Measurements from ENCODE around the gene UTP14A. TPM values are rescaled to one million over a fixed set of nuclear protein-coding genes. Genes with fewer than 3 reads are reported as not detected.

The UTP14A gene
- total RNA-seq, 2 experiments from 2014 or later, result 8.8 to 9.8 TPM

DNA sequence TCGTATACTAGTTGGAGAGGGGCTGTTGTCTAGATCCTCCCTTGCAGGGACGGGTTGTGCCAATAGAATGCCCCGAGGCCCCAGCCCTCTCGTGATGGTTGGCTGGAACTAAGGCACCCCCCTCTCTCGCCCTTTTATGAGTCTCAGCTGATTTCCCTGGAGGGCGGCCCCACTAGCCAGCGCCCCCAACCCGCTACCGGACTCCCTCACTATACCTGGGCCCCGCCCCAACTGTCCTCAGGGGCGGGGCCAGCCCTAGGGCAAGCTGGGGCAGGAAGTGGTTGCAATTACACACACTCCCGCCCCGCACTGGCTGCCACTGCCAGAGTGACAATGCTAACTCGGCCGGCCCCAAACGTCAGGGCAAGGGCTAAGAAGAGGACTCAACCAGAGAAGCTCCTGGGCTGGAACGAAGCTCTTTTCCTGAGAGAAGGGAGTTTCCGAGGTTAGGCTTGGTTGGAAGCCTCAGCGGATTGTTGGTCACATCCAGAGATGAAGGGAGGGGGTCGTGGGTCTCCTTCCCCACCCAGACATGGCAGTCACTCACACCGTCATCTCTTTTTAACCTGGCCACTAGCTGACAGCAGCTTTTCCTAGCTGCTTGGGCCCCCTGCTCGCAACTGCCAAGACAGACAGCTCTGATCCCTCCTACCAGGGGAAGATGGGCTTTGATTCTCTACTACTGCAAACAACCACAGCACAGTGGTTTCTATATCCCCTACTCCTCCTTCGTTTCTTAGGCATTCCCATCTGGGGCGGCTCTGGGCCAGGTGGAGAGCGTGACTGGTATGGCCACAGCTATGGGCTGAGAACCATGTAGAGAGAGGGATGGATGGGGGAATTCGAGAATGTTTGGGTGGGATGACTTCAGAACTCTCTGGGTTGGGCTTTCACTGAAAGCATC lies 55.5 kb downstream of the UTP14A start:
- POLR2A ChIA-PET, result interaction anchor here (1.0 to 2.1 kb wide), 9 partner anchors 8 to 204 kb away, joined by 3 to 10 read pairs (median 6); partner anchors contain the start of genes AIFM1 and BCORL1
- peak overlapping the region; percentile 85 for H3K27ac Mint-ChIP-seq

GRCh38 chrX:129963729-129964128 lies 57.8 kb downstream of the UTP14A start:
- CTCF ChIA-PET, result no interaction called here

More for the DNA sequence above, 55.5 kb downstream of the UTP14A start:
- DNase-seq, result peak in 13 of 14 experiments; percentile 30 to 83 (median 57)
- peaks cover 33% of the 10 kb centered on the region for H3K4me1 ChIP-seq (ENCODE audit: insufficient read depth, low read length)
- Mint-ChIP-seq H3K4me3 (peak overlapping the region; percentile 79), H3K4me1 (ENCODE audit: low read depth) (peaks cover 29% of the 10 kb centered on the region), H3K9me3 (no peaks in the 10 kb centered on the region), H3K27me3 (no peaks in the 10 kb centered on the region), H3K36me3 (ENCODE audit: low read depth) (no peaks in the 10 kb centered on the region)
- H3K27ac ChIP-seq (ENCODE audit: low read depth in 1 of 2, low read length in 2 of 2), result peak overlapping the region; percentile 59 to 64
- peak; percentile 87 for ATAC-seq (ENCODE audit: poor library complexity)
- no peaks in the 10 kb centered on the region for H3K36me3 ChIP-seq (ENCODE audit: insufficient read depth, low read length)
- no peaks in the 10 kb centered on the region for H3K27me3 ChIP-seq (ENCODE audit: control insufficient read depth in 1 of 2, insufficient read depth in 2 of 2, low read length in 2 of 2)
- H3K4me3 ChIP-seq (ENCODE audit: low read length), result peak overlapping the region; percentile 48
- CTCF ChIA-PET, result no interaction called here
- TF ChIP-seq CTCF (IDR thresholded peaks at IDR 0.05), result no peak
- intact Hi-C loops (cut with DNase I, micrococcal nuclease), result no loop called here
- H3K9me3 ChIP-seq (ENCODE audit: control insufficient read depth in 1 of 2, insufficient read depth in 1 of 2, low read length in 2 of 2), result no peaks in the 10 kb centered on the region

DNA sequence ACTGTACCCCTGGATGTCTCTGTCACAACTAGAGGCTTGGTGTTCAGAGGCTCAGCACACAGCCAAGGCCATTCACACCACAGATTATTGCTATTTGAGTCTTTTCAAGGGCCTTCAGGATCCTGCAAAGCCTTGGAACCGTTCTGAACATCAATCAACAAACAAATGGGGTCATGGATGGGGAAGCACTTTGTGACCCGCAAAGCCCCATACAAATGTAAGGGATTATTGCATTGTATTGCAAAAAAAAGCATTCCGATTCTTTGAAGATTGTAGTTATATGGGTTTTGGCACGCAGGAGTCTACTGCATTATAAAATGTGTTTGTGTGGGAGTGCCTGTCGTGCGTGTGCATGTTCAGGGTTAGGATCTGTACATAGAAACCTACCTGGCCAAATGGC lies 59.2 kb downstream of the UTP14A start:
- no peak for DNase-seq
- no peak overlapping the region for H3K27ac ChIP-seq (ENCODE audit: low read depth in 1 of 2, low read length in 2 of 2)
- H3K27me3 ChIP-seq (ENCODE audit: control insufficient read depth in 1 of 2, insufficient read depth in 2 of 2, low read length in 2 of 2), result no peaks in the 10 kb centered on the region
- CTCF ChIA-PET, result interaction anchor here (0.7 kb wide), 1 partner anchor 127 kb away, joined by 5 read pairs; no protein-coding TSS in a partner anchor
- Mint-ChIP-seq H3K27ac (no peak overlapping the region), H3K4me1 (ENCODE audit: low read depth) (peaks cover 15% of the 10 kb centered on the region), H3K27me3 (no peaks in the 10 kb centered on the region), H3K36me3 (ENCODE audit: low read depth) (no peaks in the 10 kb centered on the region), H3K9me3 (no peaks in the 10 kb centered on the region), H3K4me3 (no peak overlapping the region)
- H3K36me3 ChIP-seq (ENCODE audit: insufficient read depth, low read length), result no peaks in the 10 kb centered on the region
- no peak for ATAC-seq (ENCODE audit: poor library complexity)
- POLR2A ChIA-PET, result no interaction called here
- intact Hi-C loops (cut with DNase I, micrococcal nuclease), result no loop called here
- H3K4me1 ChIP-seq (ENCODE audit: insufficient read depth, low read length), result peaks cover 21% of the 10 kb centered on the region
- no peak for TF ChIP-seq CTCF (IDR thresholded peaks at IDR 0.05)
- H3K4me3 ChIP-seq (ENCODE audit: low read length), result no peak overlapping the region
- H3K9me3 ChIP-seq (ENCODE audit: control insufficient read depth in 1 of 2, insufficient read depth in 1 of 2, low read length in 2 of 2), result no peaks in the 10 kb centered on the region

More at GRCh38 chrX:129963729-129964128, 57.8 kb downstream of the UTP14A start:
- no peak overlapping the region for H3K4me3 Mint-ChIP-seq
- POLR2A ChIA-PET, result no interaction called here
- Histone ChIP-seq H3K9me3 (ENCODE audit: control insufficient read depth in 1 of 2, insufficient read depth in 1 of 2, low read length in 2 of 2) (no peaks in the 10 kb centered on the region), H3K27ac (ENCODE audit: low read depth in 1 of 2, low read length in 2 of 2) (no peak overlapping the region), H3K4me3 (ENCODE audit: low read length) (no peak overlapping the region), H3K4me1 (ENCODE audit: insufficient read depth, low read length) (peaks cover 21% of the 10 kb centered on the region), H3K27me3 (ENCODE audit: control insufficient read depth in 1 of 2, insufficient read depth in 2 of 2, low read length in 2 of 2) (no peaks in the 10 kb centered on the region), H3K36me3 (ENCODE audit: insufficient read depth, low read length) (no peaks in the 10 kb centered on the region)
- no peak overlapping the region for H3K27ac Mint-ChIP-seq
- peaks cover 25% of the 10 kb centered on the region for H3K4me1 Mint-ChIP-seq (ENCODE audit: low read depth)
- no peaks in the 10 kb centered on the region for H3K27me3 Mint-ChIP-seq
- H3K9me3 Mint-ChIP-seq, result no peaks in the 10 kb centered on the region
- TF ChIP-seq CTCF (IDR thresholded peaks at IDR 0.05), result no peak
- ATAC-seq (ENCODE audit: poor library complexity), result no peak
- no peaks in the 10 kb centered on the region for H3K36me3 Mint-ChIP-seq (ENCODE audit: low read depth)
- intact Hi-C loops (cut with DNase I, micrococcal nuclease), result no loop called here
- no peak for DNase-seq

Data from CD4-positive, alpha-beta T cell (primary cell).